HPDE6-E6E7 (cell line): Measurements from ENCODE around the gene NPY4R.
"Not testable (repeated sequence)": the region's sequence is repeated elsewhere in the genome, so short reads cannot be mapped to it uniquely, and the experiment has no call there.

ENCODE experiments used
- DNase-seq: peaks from one replicate; pipeline ENCODE4 v3.0.0; 2011; ENCODE audit warnings: missing footprints; ENCODE audit errors: extremely low spot score

The NPY4R gene

GRCh38 chr10:46465765-46466164 is at the start of gene NPY4R:
Gene NPY4R, minus strand, starts transcription at chr10:46465958. Its CDS starts 3,323 bp downstream, at chr10:46462635.
- DNase-seq, result not testable (repeated sequence)

GRCh38 chr10:46515366-46515765 is 49.6 kb upstream of the NPY4R start:
- no peak for DNase-seq

GRCh38 chr10:46514899-46515298 is 49.1 kb upstream of the NPY4R start:
- no peak for DNase-seq

- DNase-seq, result no peak
These were observed 48.7 kb upstream of the NPY4R start for GRCh38 chr10:46514431-46514861.

DNA sequence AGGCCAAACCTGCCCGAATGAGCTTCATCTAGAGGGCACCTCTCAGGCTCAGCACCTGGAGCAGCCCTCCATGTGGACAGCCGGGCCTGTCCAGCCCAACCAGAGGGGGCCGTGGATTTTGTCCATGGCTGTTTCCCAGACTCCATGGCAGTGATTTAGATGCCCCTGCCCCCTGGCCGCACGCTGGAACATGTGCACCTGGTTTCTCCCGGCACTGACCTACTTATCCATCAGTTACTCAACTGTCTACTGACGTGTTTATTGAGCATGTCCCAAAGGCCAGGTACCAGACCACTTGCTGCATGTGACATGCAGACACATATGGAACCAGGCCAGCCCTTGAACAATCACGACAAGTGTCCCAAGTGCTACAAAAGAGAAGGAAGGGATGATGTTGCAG is 47.6 kb upstream of the NPY4R start:
- not testable (repeated sequence) for DNase-seq

DNA sequence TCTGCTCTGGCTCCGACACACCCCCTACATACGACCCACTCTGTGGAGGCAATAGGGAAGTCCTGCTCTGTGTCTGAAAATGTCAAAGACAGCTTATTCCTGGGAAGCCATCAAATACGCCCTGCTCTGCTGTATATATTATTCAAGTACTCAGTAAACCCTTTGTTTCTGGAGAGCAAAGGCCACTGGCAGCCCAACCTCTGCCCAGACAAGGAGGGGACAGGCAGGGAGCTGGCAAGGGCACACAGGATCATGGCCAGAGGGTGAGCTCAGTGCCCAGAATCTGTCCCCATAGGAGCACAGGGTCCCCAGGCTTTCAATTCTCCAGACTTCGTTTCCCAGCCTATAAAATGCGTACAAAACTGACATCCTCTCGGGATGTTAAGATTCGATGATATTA is 47.0 kb upstream of the NPY4R start:
- not testable (repeated sequence) for DNase-seq

DNA sequence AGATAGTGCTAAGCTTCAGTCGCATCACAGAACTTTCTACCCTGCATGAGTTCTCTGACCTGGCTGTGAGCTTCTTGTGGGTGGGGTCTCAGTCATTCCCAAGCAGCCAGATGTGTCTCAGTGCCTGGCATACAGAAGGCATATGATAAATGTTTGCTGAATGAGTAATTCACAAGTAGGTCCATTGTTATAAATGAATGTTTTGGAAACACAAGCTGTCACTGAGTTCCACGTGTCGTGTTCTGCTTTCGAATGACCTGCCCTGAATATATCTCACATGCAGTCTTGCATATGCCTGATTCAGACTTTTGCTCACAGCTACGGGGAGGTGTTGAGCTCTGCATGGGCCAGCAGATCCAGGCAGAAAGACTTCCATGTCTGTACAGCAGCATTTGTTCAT is 46.2 kb upstream of the NPY4R start:
- DNase-seq, result not testable (repeated sequence)

DNA sequence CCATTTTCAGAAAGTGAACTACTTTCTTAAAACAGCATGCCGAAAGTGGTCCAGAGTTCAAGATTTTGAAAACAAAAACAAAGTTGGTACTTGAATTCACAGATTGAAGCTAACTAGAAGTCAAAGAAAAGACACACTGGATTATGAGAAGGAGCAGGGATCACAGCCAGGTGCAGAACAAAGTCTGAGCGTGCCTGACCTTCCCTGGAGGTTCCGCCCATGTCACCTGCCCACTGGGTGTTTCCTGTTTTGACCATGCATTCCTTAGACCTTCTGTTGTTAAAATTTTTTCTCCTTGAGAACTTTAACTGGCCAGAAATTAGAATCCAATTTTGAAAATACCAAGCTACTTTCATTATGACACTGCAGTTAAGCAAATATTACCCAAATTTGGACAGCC is 34.2 kb upstream of the NPY4R start:
- DNase-seq, result not testable (repeated sequence)

- not testable (repeated sequence) for DNase-seq
These were observed 33.4 kb upstream of the NPY4R start for GRCh38 chr10:46498985-46499703.

DNA sequence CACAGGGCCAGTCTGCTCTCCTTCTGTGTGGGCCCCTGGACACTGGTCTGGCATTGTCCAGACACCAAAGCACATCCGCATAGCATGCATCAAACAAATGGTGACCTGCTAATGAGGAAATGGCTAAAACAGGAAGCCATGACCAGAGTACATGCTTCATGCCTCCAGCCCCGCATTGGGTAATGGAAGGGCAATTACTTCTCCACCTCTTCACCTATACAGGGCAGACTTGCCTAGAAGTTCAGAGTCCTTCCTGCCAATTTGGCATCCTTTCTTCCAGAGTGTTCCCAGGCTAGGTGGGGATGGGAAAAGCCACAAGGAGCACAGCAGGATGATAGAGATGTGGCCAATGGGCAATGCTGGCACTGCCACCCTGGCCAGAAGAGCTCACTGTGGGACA is 32.1 kb upstream of the NPY4R start:
- DNase-seq, result not testable (repeated sequence)

- DNase-seq, result not testable (repeated sequence)
These were observed 31.6 kb upstream of the NPY4R start for GRCh38 chr10:46497401-46497800.

GRCh38 chr10:46491364-46492114 is 25.8 kb upstream of the NPY4R start:
- not testable (repeated sequence) for DNase-seq

- DNase-seq, result not testable (repeated sequence)
These were observed 24.5 kb upstream of the NPY4R start for GRCh38 chr10:46490285-46490684.

DNA sequence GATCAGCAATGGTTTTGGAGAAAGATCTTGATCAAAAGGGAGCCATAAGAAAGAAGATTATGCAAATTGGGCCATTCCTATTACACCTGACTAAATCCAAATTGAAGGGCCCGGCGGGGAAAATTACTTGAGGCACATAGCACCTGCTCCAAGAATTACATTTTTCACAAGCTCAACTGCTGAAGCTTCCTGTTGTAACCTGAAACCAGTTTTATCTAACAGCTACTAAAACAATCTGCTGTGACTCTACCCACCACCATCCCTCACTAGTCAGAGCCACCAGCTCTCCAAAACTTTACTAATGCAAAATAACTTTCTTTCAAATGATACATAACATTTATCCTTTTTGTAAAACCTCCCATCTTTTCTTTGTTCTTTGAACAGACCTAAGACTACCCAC is 20.7 kb upstream of the NPY4R start:
- not testable (repeated sequence) for DNase-seq

DNA sequence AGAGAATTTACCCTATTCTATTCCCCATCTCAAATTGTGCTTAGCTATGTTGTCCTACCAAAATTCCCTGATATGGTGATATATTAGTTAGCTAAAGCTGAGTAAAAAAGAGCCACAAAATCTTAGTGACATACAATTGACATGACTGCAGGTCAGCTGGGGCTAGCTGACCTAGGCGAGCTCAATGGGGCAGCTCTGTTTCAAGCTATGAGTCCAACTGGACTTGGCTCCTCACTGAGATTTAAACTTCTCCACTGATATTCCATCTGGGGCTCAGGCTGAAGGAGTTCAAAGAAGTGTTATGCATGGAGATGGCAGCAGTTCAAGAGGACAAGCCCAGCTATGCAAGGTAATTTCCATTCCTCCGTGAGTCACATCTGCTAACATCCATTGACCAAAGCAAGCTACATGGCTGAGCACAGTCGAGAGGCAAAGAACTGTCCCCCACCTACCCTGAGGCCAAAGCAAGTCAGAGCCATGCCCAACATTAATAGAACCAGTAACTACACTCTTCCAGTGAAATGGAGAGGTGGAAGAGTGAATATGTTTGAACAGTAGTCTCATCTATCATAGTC is 9.1 kb upstream of the NPY4R start:
- DNase-seq, result not testable (repeated sequence)

- not testable (repeated sequence) for DNase-seq
These were observed 8.0 kb upstream of the NPY4R start for GRCh38 chr10:46473758-46474157.

DNA sequence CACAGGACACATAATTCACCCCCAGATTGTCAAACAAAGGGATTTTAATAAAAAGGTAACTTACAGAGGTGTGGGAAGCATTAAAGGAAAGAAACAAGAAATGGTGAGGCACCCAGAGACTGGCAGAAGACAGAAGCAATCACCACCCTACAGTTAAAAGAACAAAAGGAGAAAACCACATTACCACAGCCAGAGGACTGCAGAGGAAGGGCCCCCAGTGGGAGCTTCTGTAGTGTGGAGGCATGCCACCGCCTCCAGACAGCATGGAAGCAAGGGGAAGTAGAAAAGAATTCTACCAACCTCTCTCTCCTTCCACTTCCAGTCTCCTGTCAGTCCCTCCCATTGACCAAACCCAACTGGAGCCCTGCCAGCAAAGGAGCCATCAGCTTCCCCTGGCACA is 4.4 kb upstream of the NPY4R start:
- DNase-seq, result not testable (repeated sequence)

DNA sequence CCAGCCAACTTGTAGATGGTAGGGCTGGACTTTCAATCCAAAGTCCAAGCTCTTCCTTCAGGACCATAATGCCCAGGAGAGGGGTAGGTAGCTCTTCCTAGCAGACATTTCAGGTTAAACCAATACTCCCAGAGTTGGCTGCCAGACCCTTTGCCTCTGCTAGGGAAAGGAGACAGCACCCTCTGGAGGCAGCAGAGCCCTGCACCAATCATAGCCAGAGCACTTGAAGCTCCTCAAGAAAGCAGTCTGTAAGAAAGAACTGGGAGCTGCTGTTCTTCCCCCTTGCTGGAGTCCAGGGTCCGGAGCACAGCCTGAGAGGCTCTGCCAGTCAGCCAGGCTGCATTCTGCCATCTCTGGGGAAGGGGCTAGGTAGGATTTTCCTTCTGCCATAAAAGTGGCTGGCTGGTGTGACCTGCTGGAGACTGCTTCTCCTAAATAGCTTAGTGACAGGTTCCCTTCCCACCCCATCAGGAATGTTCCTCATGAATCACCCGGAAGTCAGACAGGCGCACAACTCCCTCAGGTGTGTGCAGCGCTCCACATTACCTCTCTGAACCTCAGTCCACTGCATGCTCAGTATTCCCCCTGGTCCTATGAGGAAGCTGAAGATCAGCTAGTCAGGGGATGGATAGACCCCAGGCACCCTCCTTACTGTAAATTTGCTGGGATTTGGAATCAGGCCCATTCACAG is 2.5 kb upstream of the NPY4R start:
- DNase-seq, result not testable (repeated sequence)

DNA sequence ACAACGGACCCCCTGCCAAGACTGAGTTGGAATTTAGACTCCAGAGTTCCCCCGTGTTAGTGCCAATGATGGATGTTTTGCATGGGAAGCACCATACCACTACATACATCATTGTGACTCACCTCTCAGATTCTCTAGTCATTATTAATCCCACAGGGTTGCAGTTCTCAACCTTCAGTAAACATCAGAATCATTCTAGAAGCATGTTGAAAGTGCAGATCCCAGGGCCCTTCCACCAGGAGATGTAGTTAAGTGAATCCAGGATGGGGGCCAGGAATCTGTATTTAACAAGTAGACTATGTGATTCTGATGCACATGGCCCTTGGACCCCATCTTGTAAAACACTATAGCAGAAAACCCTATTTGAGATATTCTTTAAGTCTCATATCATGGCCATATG is 2.1 kb downstream of the NPY4R start:
- not testable (repeated sequence) for DNase-seq

GRCh38 chr10:46462276-46462675 is 3.5 kb downstream of the NPY4R start:
- DNase-seq, result not testable (repeated sequence)

DNA sequence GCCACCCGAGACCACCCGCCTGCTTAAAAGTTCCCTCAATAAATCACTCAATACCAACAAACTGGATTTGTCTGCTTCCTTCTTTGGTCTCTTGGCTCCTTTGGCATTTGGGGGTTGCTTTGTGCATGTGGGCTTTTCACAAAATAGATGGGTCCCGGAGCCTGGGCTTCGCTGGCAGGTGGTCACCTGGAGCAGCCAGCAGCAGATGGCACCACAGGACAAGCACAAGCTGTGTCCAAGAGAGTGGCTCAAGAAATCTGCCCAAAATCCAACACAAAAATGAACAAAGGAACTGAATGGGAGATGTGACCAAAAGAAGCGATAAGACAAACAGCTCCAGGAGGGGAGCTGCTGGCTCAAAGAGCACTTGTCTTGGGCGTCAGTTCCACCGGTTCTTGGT is 6.2 kb downstream of the NPY4R start:
- DNase-seq, result not testable (repeated sequence)

DNA sequence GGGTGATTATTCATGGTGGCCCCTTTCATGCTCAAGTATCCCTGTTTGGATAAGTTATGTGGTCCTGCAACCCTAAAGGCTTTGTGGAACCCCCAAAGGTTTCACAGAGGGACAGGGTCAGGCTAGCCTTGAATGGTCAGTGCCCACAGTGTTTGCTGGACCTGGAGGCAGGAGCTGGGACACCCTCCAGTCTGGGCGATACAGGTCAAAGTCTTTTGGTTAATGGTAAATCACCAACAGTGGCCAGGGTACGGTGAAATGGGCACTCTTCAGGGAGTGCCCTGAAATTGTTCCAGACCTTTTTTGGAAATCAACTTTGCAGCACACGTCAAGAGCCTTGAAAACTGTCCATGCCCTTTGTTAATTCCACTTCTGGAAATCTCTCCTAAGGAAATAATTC is 8.7 kb downstream of the NPY4R start:
- DNase-seq, result not testable (repeated sequence)
